Astrocyte of the spinal cord (primary cell): ENCODE measurements around the gene DNAJC15.
"Not testable (repeated sequence)": the region's sequence is repeated elsewhere in the genome, so short reads cannot be mapped to it uniquely, and the experiment has no call there.

Source experiments
- DNase-seq: peaks from one replicate; pipeline ENCODE4 v3.0.0; 2011; ENCODE audit warnings: low read depth, low spot score
- H3K4me3 ChIP-seq: 2 replicates; pipeline ENCODE4 v1.5.1; 2011; ENCODE audit warnings: low read depth, mild to moderate bottlenecking, low read length, moderate library complexity
- CTCF ChIP-seq: IDR thresholded peaks from 2 replicates; pipeline ENCODE4 v1.5.1; 2012; ENCODE audit warnings: low read depth, mild to moderate bottlenecking, low read length, inconsistent platforms
- in situ Hi-C: cut with HindIII; loops from 2 replicates; pipeline ENCODE4 v1.10.0; 2017; ENCODE audit warnings: low sequenced_read_pairs

Gene DNAJC15

GRCh38 chr13:43041369-43041921, 18.1 kb downstream of the DNAJC15 start:
- in situ Hi-C loops, result no loop called here
- no peak for TF ChIP-seq CTCF
- DNase-seq, result no peak
- H3K4me3 ChIP-seq, result no peak overlapping the region

GRCh38 chr13:43042410-43042921, 19.1 kb downstream of the DNAJC15 start:
- no peak for TF ChIP-seq CTCF
- in situ Hi-C loops, result no loop called here
- H3K4me3 ChIP-seq, result no peak overlapping the region
- no peak for DNase-seq

- H3K4me3 ChIP-seq, result no peak overlapping the region
- TF ChIP-seq CTCF, result no peak
- DNase-seq, result no peak
- in situ Hi-C loops, result no loop called here
These were observed 21.4 kb downstream of the DNAJC15 start for GRCh38 chr13:43044720-43045301.

- in situ Hi-C loops, H3K4me3 ChIP-seq, DNase-seq: not testable (repeated sequence)
These were observed 22.0 kb downstream of the DNAJC15 start for GRCh38 chr13:43045302-43045773.

GRCh38 chr13:43046259-43046658, 22.9 kb downstream of the DNAJC15 start:
- no peak for TF ChIP-seq CTCF
- in situ Hi-C loops, result no loop called here
- DNase-seq, result no peak
- H3K4me3 ChIP-seq, result no peak overlapping the region

- H3K4me3 ChIP-seq, result peak overlapping the region; percentile 49
- in situ Hi-C loops, result no loop called here
- peak; percentile 87 for DNase-seq
- no peak for TF ChIP-seq CTCF
These were observed 31.7 kb downstream of the DNAJC15 start for GRCh38 chr13:43054803-43055802.
